K562 (cell line): ENCODE results near the gene MFSD8. TPM values are rescaled to one million over a fixed set of nuclear protein-coding genes. Genes with fewer than 3 reads are reported as not detected.

ENCODE experiments used
- ATAC-seq: fragments of 200-7000 bp; cut with Tn5 transposase; 3 replicates; pipeline ENCODE4 v1.9.1; 2020; ENCODE audit warnings: moderate library complexity
- BruUV-seq: library from RNA; stranded (reverse); fragments of 400-500 nt; replicated peaks from 2 replicates; lab custom pipeline; 2021; lab: Mats Ljungman, UMichigan
- CTCF ChIA-PET: fragments of 300-600 bp; formaldehyde crosslinking; extraction: SDS; loops from one replicate; lab custom pipeline; 2021; ENCODE audit warnings: low intra/inter-chr PET ratio; lab: Yijun Ruan, JAX
- POLR2A ChIA-PET: fragments of 300-600, 350-650 bp; sonication (Branson Sonifier 250); formaldehyde crosslinking; extraction: SDS; loops from one replicate; lab custom pipeline; 2021; ENCODE audit warnings: antibody characterized with exemption, inconsistent platforms; lab: Yijun Ruan, JAX
- DNase-seq, 4 experiments: peaks; one replicate each; pipeline versions ENCODE4 v3.0.0 to v3.0.0-alpha.2; 2011 to 2018; ENCODE audit warnings: low spot score in 3 of 4, mixed read lengths in 3 of 4; ENCODE audit errors: extremely low read depth in 1 of 4
- FAIRE-seq: peaks from 2 replicates; lab custom pipeline; 2011; peaks lifted over from hg19 to GRCh38; lab: Jason Lieb, UNC
- H2AFZ ChIP-seq: 2 replicates; pipeline ENCODE4 v1.6.0; 2011; ENCODE audit warnings: low read depth, low read length, control low read depth, inconsistent platforms
- H3K27ac ChIP-seq: fragments of 200-600 bp; 3 replicates; pipeline ENCODE4 v1.8.0; 2011; ENCODE audit warnings: low read depth, mild to moderate bottlenecking, control low read depth, inconsistent platforms, low read length, moderate library complexity, mixed read lengths; ENCODE audit errors: extremely low read depth
- H3K27me3 ChIP-seq, 2 experiments: fragments of 300-600 bp in 1 of 2; 2 replicates in 1 of 2; 3 replicates in 1 of 2; pipeline versions ENCODE4 v1.6.0 to v1.8.0; 2011; ENCODE audit warnings: inconsistent platforms in 2 of 2, low read length in 2 of 2, mild to moderate bottlenecking in 1 of 2, mixed read lengths in 1 of 2, moderate library complexity in 1 of 2; ENCODE audit not compliant: control insufficient read depth in 2 of 2, insufficient read depth in 2 of 2
- H3K36me3 ChIP-seq: fragments of 300-600 bp; 3 replicates; pipeline ENCODE4 v1.8.0; 2011; ENCODE audit warnings: mild to moderate bottlenecking, low read length, inconsistent platforms; ENCODE audit not compliant: control insufficient read depth, insufficient read depth
- H3K4me1 ChIP-seq, 2 experiments: fragments of 200-600 bp in 1 of 2; replicated peaks in 1 of 2; 2 replicates in 1 of 2; 3 replicates in 1 of 2; pipeline versions ENCODE4 v1.5.1 to v1.8.0; 2011; ENCODE audit warnings: inconsistent platforms in 2 of 2, low read length in 2 of 2, mild to moderate bottlenecking in 1 of 2, mixed read lengths in 1 of 2, moderate library complexity in 1 of 2; ENCODE audit not compliant: control insufficient read depth in 2 of 2, insufficient read depth in 2 of 2
- H3K4me2 ChIP-seq: 2 replicates; pipeline ENCODE4 v1.6.1; 2011; ENCODE audit warnings: low read length, control low read depth, inconsistent platforms, mixed read lengths; ENCODE audit not compliant: insufficient read depth
- H3K4me3 ChIP-seq: fragments of 200-600 bp; sonication (generic), shearing (Covaris generic); 2 replicates; pipeline ENCODE4 v1.5.1; 2016; ENCODE audit warnings: control low read depth, inconsistent platforms
- H3K79me2 ChIP-seq: fragments of 200-600 bp; 3 replicates; pipeline ENCODE4 v1.8.0; 2011; ENCODE audit warnings: low read length, inconsistent platforms; ENCODE audit not compliant: control insufficient read depth, insufficient read depth
- H3K9ac ChIP-seq, 2 experiments: 2 replicates each; pipeline versions ENCODE4 v1.6.0 to v1.6.1; 2011; ENCODE audit warnings: low read depth in 2 of 2, low read length in 2 of 2, control low read depth in 1 of 2, inconsistent platforms in 1 of 2, mild to moderate bottlenecking in 1 of 2, mixed read lengths in 1 of 2; ENCODE audit not compliant: insufficient read depth in 1 of 2
- H3K9me1 ChIP-seq: one replicate; pipeline ENCODE4 v1.6.0; 2011; ENCODE audit warnings: inconsistent platforms, mild to moderate bottlenecking, low read length, moderate library complexity; ENCODE audit not compliant: control insufficient read depth, insufficient read depth
- H3K9me3 ChIP-seq: replicated peaks from 2 replicates; pipeline ENCODE4 v1.5.1; 2011; ENCODE audit warnings: low read depth, low read length, inconsistent platforms; ENCODE audit not compliant: control insufficient read depth, insufficient read depth
- H4K20me1 ChIP-seq: replicated peaks from 2 replicates; pipeline ENCODE4 v1.6.1; 2011; ENCODE audit warnings: low read length, inconsistent platforms, mixed read lengths; ENCODE audit not compliant: control insufficient read depth, insufficient read depth
- ARID1B ChIP-seq: fragments of 450-650 bp; IDR thresholded peaks from 2 replicates; pipeline ENCODE4 v1.6.1; 2016; ENCODE audit warnings: antibody characterized with exemption, mild to moderate bottlenecking, inconsistent platforms
- DPF2 ChIP-seq: fragments of 450-650 bp; IDR thresholded peaks from 2 replicates; pipeline ENCODE4 v1.6.1; 2016
- FOSL1 ChIP-seq: fragments of 200-800 bp; sonication (Bioruptor generic); conservative IDR thresholded peaks from 2 replicates; pipeline ENCODE4 v1.6.1; 2016; ENCODE audit warnings: missing genetic modification characterization, missing compliant biosample characterization
- FOXK1 ChIP-seq: sonication (generic); formaldehyde crosslinking; IDR thresholded peaks from 2 replicates; pipeline ENCODE4 v1.8.0; 2022; ENCODE audit warnings: missing genetic modification reagents, mild to moderate bottlenecking, borderline replicate concordance
- HDAC3 ChIP-seq: fragments of 450-650 bp; IDR thresholded peaks from 2 replicates; pipeline ENCODE4 v1.6.1; 2018; ENCODE audit warnings: borderline replicate concordance, mild to moderate bottlenecking, moderate library complexity; ENCODE audit not compliant: partially characterized antibody
- JUN ChIP-seq, 2 experiments: sonication (generic) in 1 of 2; formaldehyde crosslinking in 1 of 2; IDR thresholded peaks; 2 replicates each; pipeline versions ENCODE4 v1.6.1 to v1.8.0; 2012 to 2022; ENCODE audit warnings: borderline replicate concordance in 2 of 2, mild to moderate bottlenecking in 2 of 2, improper control_type of control experiment in 1 of 2, low read depth in 1 of 2, low read length in 1 of 2, missing genetic modification reagents in 1 of 2
- KDM2B ChIP-seq: fragments of 250-450 bp; sonication (Bioruptor Pico); IDR thresholded peaks from 2 replicates; pipeline ENCODE4 v1.8.0; 2021; ENCODE audit warnings: mild to moderate bottlenecking, moderate library complexity
- MCM5 ChIP-seq: fragments of 450-650 bp; IDR thresholded peaks from 2 replicates; pipeline ENCODE4 v1.6.1; 2016; ENCODE audit warnings: low read depth
- MTA3 ChIP-seq: fragments of 450-650 bp; formaldehyde crosslinking; IDR thresholded peaks from 2 replicates; pipeline ENCODE4 v1.6.1; 2017; ENCODE audit warnings: mild to moderate bottlenecking, borderline replicate concordance
- NFIX ChIP-seq: fragments of 250-450 bp; sonication (Bioruptor Pico); IDR thresholded peaks from 2 replicates; pipeline ENCODE4 v1.4.0; 2020; ENCODE audit warnings: low read depth, mild to moderate bottlenecking, moderate library complexity
- SMARCA4 ChIP-seq: fragments of 450-650 bp; IDR thresholded peaks from 2 replicates; pipeline ENCODE4 v1.6.1; 2016
- SMARCE1 ChIP-seq: fragments of 450-650 bp; IDR thresholded peaks from 2 replicates; pipeline ENCODE4 v1.7.1; 2016; ENCODE audit warnings: mild to moderate bottlenecking
- TCF3 ChIP-seq: sonication (generic); formaldehyde crosslinking; IDR thresholded peaks from 2 replicates; pipeline ENCODE4 v1.4.0; 2020; ENCODE audit warnings: mild to moderate bottlenecking, missing genetic modification reagents
- TCFL5 ChIP-seq: fragments of 250-450 bp; sonication (Bioruptor Pico); conservative IDR thresholded peaks from 2 replicates; pipeline ENCODE4 v1.6.1; 2021; ENCODE audit warnings: mild to moderate bottlenecking, moderate library complexity, matching md5 sums
- ZNF561 ChIP-seq: fragments of 450-650 bp; formaldehyde crosslinking; conservative IDR thresholded peaks from 2 replicates; pipeline ENCODE4 v1.4.0; 2020; ENCODE audit warnings: mild to moderate bottlenecking, moderate library complexity
- ZNF778 ChIP-seq: fragments of 450-650 bp; formaldehyde crosslinking; IDR thresholded peaks from 2 replicates; pipeline ENCODE4 v1.4.0; 2020; ENCODE audit warnings: mild to moderate bottlenecking, moderate library complexity
- WGBS: fragments of 100-300 bp; shearing (Covaris generic); methylation state at CpG from one replicate; pipeline ENCODE4 v1.1.6; 2016; ENCODE audit warnings: low coverage, mixed read lengths; ENCODE audit not compliant: insufficient coverage; ENCODE audit errors: missing lambda C conversion rate; 5-methylcytosine and 5-hydroxymethylcytosine counted together
- in situ Hi-C: fragments of 300-500 bp; cut with MboI; formaldehyde crosslinking; loops from 4 replicates; pipeline ENCODE4 v1.15.0; 2018; ENCODE audit warnings: inconsistent platforms, mixed read lengths
- intact Hi-C: fragments of 100-400 bp; cut with micrococcal nuclease; formaldehyde crosslinking; loops from 2 replicates; pipeline ENCODE4 v1.14.2; 2022
- polyA plus RNA-seq, 8 experiments: library from polyadenylated mRNA; depleted of rRNA in 4 of 8; stranded (reverse) in 5 of 8; unstranded in 3 of 8; fragments of >200 nt; fragmentation: Nextera tagmentation in 2 of 8; fragmentation: Illumina TruSeq in 1 of 8; extraction: Ambion mirVana in 2 of 8; extraction: Trizol in 1 of 8; gene quantifications; 2 replicates each; pipeline versions ENCODE4 v1.2.1 to v1.2.3, GENCODE V29; 2011 to 2014; ENCODE audit warnings: inconsistent platforms in 1 of 8, missing spikeins in 1 of 8
- total RNA-seq, 7 experiments: library from RNA; depleted of rRNA in 6 of 7; stranded (reverse); fragments of >200 nt in 6 of 7; fragmentation: Illumina TruSeq in 2 of 7; extraction: Trizol in 2 of 7; gene quantifications; 2 replicates each; pipeline versions ENCODE4 v1.2.1 to v1.2.3, GENCODE V29; 2011 to 2021; ENCODE audit warnings: low replicate concordance in 1 of 7
- TF ChIP-seq, protein P1 (sequence below): sonication (generic); formaldehyde crosslinking; IDR thresholded peaks from 2 replicates; pipeline ENCODE4 v1.5.0; 2020; ENCODE audit warnings: missing genetic modification reagents
- TF ChIP-seq, protein P2 (sequence below): fragments of 200-800 bp; sonication (Bioruptor generic); IDR thresholded peaks from 2 replicates; pipeline ENCODE4 v1.6.1; 2017; ENCODE audit warnings: missing genetic modification characterization, missing compliant biosample characterization
- TF ChIP-seq, protein P3 (sequence below), 2 experiments: fragments of 150-350 bp in 1 of 2; IDR thresholded peaks; 2 replicates each; pipeline ENCODE4 v1.6.1; 2012 to 2016; ENCODE audit warnings: low read depth in 2 of 2, low read length in 2 of 2, mild to moderate bottlenecking in 1 of 2, moderate library complexity in 1 of 2

MFSD8 gene
- total and polyA plus RNA-seq, 9 of the 15 experiments (the other 6 are each of a cell fraction or from before 2014, with no cell fraction given), result 7.0 to 27.2 (median 18.7) TPM

DNA sequence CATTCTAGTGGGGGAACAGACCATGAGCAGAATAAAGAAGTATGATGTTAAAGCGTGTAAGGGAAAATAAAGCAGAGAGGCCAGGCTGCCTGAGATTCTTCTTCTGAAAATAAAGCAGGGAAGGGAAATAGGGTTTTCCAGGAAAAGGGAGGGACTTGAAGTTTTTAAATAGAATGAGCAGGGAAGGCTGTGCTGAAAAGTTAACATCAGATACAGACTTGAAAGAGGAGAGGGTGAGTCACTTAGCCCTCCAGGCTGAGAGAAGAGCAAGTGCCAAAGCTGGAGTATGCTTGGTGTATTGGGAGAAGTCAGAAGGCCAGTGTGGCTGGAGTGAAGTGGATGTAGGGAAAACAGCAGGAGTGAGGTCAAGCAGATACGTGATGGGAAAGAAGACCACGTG lies 94.3 kb downstream of the MFSD8 start:
- no peaks in the 10 kb centered on the region for H4K20me1 ChIP-seq
- peaks cover 7 to 9% of the 10 kb centered on the region in 2 experiments; a peak in 3 of 5 replicates for H3K4me1 ChIP-seq
- intact Hi-C loops (no loop called here), in situ Hi-C loops (no loop called here)
- H3K36me3 ChIP-seq, result no peaks in the 10 kb centered on the region
- WGBS, result 6% methylated on average over 3 of the region's 3 CpGs
- no peak overlapping the region for H3K27ac ChIP-seq
- no peak overlapping the region for H3K4me3 ChIP-seq
- ChIA-PET POLR2A (interaction anchor here (0.7 kb wide), 1 partner anchor 11 kb away, joined by 3 read pairs; no protein-coding TSS in a partner anchor), CTCF (no interaction called here)
- peak overlapping the region in 1 of 2 experiments; percentile 82; a peak in 1 of 4 replicates for H3K9ac ChIP-seq
- no peak overlapping the region for H3K4me2 ChIP-seq
- peak; percentile 32 for FAIRE-seq
- H3K27me3 ChIP-seq, result no peaks in the 10 kb centered on the region
- H3K79me2 ChIP-seq, result no peaks in the 10 kb centered on the region
- no peak overlapping the region for H2AFZ ChIP-seq
- DNase-seq, result peak in 2 of 4 experiments; percentile 44 to 70
- no TSS peak for BruUV-seq
- H3K9me3 ChIP-seq, result no peaks in the 10 kb centered on the region
- ATAC-seq, result peak; percentile 84
- no peaks in the 10 kb centered on the region for H3K9me1 ChIP-seq
- TF ChIP-seq ZNF561 (CRISPR knock-in tag) (no peak), DPF2 (peak; percentile 60), HDAC3 (no peak), FOXK1 (CRISPR knock-in tag) (no peak), ZNF778 (CRISPR knock-in tag) (no peak), TCFL5 (CRISPR knock-in tag) (no peak), TCF3 (CRISPR knock-in tag) (peak; percentile 40), ARID1B (peak; percentile 76), MTA3 (0 out of 2 replicates have a peak, but pooled peaks have one; percentile 50), NFIX (no peak), JUN (IDR thresholded peaks at IDR 0.05; ENCODE audit: borderline replicate concordance, low read depth, low read length) (peak; percentile 56; the same call in 1 of the 2 replicates), JUN (CRISPR knock-in tag; IDR thresholded peaks at IDR 0.05; ENCODE audit: borderline replicate concordance) (no peak), FOSL1 (peak; percentile 67), SMARCA4 (peak; percentile 67), KDM2B (CRISPR knock-in tag) (no peak), MCM5 (no peak), SMARCE1 (peak; percentile 82)
- TF ChIP-seq, protein P1, sequence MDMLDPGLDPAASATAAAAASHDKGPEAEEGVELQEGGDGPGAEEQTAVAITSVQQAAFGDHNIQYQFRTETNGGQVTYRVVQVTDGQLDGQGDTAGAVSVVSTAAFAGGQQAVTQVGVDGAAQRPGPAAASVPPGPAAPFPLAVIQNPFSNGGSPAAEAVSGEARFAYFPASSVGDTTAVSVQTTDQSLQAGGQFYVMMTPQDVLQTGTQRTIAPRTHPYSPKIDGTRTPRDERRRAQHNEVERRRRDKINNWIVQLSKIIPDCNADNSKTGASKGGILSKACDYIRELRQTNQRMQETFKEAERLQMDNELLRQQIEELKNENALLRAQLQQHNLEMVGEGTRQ (CRISPR knock-in tag), result no peak
- TF ChIP-seq, protein P2, sequence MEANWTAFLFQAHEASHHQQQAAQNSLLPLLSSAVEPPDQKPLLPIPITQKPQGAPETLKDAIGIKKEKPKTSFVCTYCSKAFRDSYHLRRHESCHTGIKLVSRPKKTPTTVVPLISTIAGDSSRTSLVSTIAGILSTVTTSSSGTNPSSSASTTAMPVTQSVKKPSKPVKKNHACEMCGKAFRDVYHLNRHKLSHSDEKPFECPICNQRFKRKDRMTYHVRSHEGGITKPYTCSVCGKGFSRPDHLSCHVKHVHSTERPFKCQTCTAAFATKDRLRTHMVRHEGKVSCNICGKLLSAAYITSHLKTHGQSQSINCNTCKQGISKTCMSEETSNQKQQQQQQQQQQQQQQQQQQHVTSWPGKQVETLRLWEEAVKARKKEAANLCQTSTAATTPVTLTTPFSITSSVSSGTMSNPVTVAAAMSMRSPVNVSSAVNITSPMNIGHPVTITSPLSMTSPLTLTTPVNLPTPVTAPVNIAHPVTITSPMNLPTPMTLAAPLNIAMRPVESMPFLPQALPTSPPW (CRISPR knock-in tag), result no peak
- TF ChIP-seq, protein P3, sequence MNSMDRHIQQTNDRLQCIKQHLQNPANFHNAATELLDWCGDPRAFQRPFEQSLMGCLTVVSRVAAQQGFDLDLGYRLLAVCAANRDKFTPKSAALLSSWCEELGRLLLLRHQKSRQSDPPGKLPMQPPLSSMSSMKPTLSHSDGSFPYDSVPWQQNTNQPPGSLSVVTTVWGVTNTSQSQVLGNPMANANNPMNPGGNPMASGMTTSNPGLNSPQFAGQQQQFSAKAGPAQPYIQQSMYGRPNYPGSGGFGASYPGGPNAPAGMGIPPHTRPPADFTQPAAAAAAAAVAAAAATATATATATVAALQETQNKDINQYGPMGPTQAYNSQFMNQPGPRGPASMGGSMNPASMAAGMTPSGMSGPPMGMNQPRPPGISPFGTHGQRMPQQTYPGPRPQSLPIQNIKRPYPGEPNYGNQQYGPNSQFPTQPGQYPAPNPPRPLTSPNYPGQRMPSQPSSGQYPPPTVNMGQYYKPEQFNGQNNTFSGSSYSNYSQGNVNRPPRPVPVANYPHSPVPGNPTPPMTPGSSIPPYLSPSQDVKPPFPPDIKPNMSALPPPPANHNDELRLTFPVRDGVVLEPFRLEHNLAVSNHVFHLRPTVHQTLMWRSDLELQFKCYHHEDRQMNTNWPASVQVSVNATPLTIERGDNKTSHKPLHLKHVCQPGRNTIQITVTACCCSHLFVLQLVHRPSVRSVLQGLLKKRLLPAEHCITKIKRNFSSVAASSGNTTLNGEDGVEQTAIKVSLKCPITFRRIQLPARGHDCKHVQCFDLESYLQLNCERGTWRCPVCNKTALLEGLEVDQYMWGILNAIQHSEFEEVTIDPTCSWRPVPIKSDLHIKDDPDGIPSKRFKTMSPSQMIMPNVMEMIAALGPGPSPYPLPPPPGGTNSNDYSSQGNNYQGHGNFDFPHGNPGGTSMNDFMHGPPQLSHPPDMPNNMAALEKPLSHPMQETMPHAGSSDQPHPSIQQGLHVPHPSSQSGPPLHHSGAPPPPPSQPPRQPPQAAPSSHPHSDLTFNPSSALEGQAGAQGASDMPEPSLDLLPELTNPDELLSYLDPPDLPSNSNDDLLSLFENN (IDR thresholded peaks at IDR 0.05; ENCODE audit: low read depth in 2 of 2, low read length in 2 of 2), result no peak
